SJSA1 (cell line): ENCODE results near the gene DLG2. TPM values are rescaled to one million over a fixed set of nuclear protein-coding genes. Genes with fewer than 3 reads are reported as not detected.

ENCODE experiments used
- DNase-seq, 2 experiments: peaks; one replicate each; pipeline ENCODE4 v3.0.0-alpha.2; 2015 to 2020; ENCODE audit warnings: low spot score in 2 of 2, low read depth in 1 of 2
- H3K27ac ChIP-seq: fragments of 250-450 bp; sonication (Bioruptor Pico); 2 replicates; pipeline ENCODE4 v1.5.1; 2020; ENCODE audit warnings: mild to moderate bottlenecking, moderate library complexity
- H3K27me3 ChIP-seq: fragments of 250-450 bp; sonication (Bioruptor Pico); replicated peaks from 2 replicates; pipeline ENCODE4 v1.5.1; 2020; ENCODE audit warnings: mild to moderate bottlenecking, moderate library complexity
- H3K36me3 ChIP-seq: fragments of 250-450 bp; sonication (Bioruptor Pico); 2 replicates; pipeline ENCODE4 v1.5.1; 2020; ENCODE audit warnings: mild to moderate bottlenecking
- H3K4me1 ChIP-seq: fragments of 250-450 bp; sonication (Bioruptor Pico); replicated peaks from 2 replicates; pipeline ENCODE4 v1.6.1; 2021; ENCODE audit warnings: mild to moderate bottlenecking
- H3K4me3 ChIP-seq: fragments of 250-450 bp; sonication (Bioruptor Pico); 2 replicates; pipeline ENCODE4 v1.5.1; 2020; ENCODE audit warnings: mild to moderate bottlenecking
- H3K9me3 ChIP-seq: fragments of 250-450 bp; sonication (Bioruptor Pico); replicated peaks from 2 replicates; pipeline ENCODE4 v1.5.1; 2020; ENCODE audit warnings: mild to moderate bottlenecking
- total RNA-seq: library from RNA; depleted of rRNA; stranded (reverse); fragments of >200 nt; shearing (Covaris generic); gene quantifications from 2 replicates; pipeline ENCODE4 v1.2.3, GENCODE V29; 2014; rRNA removed

Gene DLG2
- total RNA-seq, 1 experiment from 2014 or later: 0.13 TPM

GRCh38 chr11:83410605-83411565 lies 2216.3 kb downstream of the DLG2 start:
- Histone ChIP-seq H3K9me3 (no peaks in the 10 kb centered on the region), H3K27ac (no peak overlapping the region), H3K27me3 (no peaks in the 10 kb centered on the region), H3K36me3 (no peaks in the 10 kb centered on the region), H3K4me3 (no peak overlapping the region), H3K4me1 (no peaks in the 10 kb centered on the region)
- no peak for DNase-seq

- no peaks in the 10 kb centered on the region for H3K36me3 ChIP-seq
- no peaks in the 10 kb centered on the region for H3K9me3 ChIP-seq
- H3K4me1 ChIP-seq: no peaks in the 10 kb centered on the region
- DNase-seq: no peak
- H3K27ac ChIP-seq: no peak overlapping the region
- no peak overlapping the region for H3K4me3 ChIP-seq
- no peaks in the 10 kb centered on the region for H3K27me3 ChIP-seq
Observed at GRCh38 chr11:83409891-83410290, 2217.3 kb downstream of the DLG2 start.

GRCh38 chr11:83409476-83409875 lies 2217.7 kb downstream of the DLG2 start:
- H3K4me1 ChIP-seq: no peaks in the 10 kb centered on the region
- H3K27me3 ChIP-seq: no peaks in the 10 kb centered on the region
- H3K4me3 ChIP-seq: no peak overlapping the region
- no peak overlapping the region for H3K27ac ChIP-seq
- H3K36me3 ChIP-seq: no peaks in the 10 kb centered on the region
- no peaks in the 10 kb centered on the region for H3K9me3 ChIP-seq
- DNase-seq: no peak

- Histone ChIP-seq H3K27me3 (no peaks in the 10 kb centered on the region), H3K4me1 (no peaks in the 10 kb centered on the region), H3K36me3 (no peaks in the 10 kb centered on the region), H3K27ac (no peak overlapping the region), H3K4me3 (no peak overlapping the region), H3K9me3 (no peaks in the 10 kb centered on the region)
- DNase-seq: no peak
Observed at GRCh38 chr11:83408946-83409345, 2218.2 kb downstream of the DLG2 start.

Other genes with a start within 250 kb of the DLG2 start
- 32.5 and 37.0 TPM in 2 replicates for gene TMEM126B, start 1.2 kb upstream of the DLG2 start, total RNA-seq
- 30.6 and 52.5 TPM in 2 replicates for gene TMEM126A, start 20.6 kb upstream of the DLG2 start, total RNA-seq
- 15.2 and 24.6 TPM in 2 replicates for gene CREBZF, start 37.8 kb upstream of the DLG2 start, total RNA-seq
- gene CCDC89, start 58.9 kb upstream of the DLG2 start, total RNA-seq: 0.26 TPM in 1 of 2 replicates, not detected in the other
- 4.9 and 11.4 TPM in 2 replicates for gene SYTL2, start 183.8 kb upstream of the DLG2 start, total RNA-seq
- gene CCDC83, start 228.0 kb upstream of the DLG2 start, total RNA-seq: not detected in 2 replicates